CD4-positive, alpha-beta T cell treated with Interleukin-10 for 1 hour (primary cell): ENCODE results near the gene SULT1A2.
"Not testable (repeated sequence)": the region's sequence is repeated elsewhere in the genome, so short reads cannot be mapped to it uniquely, and the experiment has no call there.

Experiments used
- DNase-seq: peaks from one replicate; pipeline ENCODE4 v3.0.0-alpha.2; 2020

The SULT1A2 gene

GRCh38 chr16:28554634-28555423, 42.0 kb downstream of the SULT1A2 start:
- no peak for DNase-seq

- peak; percentile 95 for DNase-seq
Observed at GRCh38 chr16:28553776-28554633, 42.8 kb downstream of the SULT1A2 start, which contains the start of gene SGF29. TSS of gene SGF29 (plus strand) at chr16:28553920. CDS start at chr16:28581070, 27,150 bp downstream.

- peak; percentile 59 for DNase-seq
Observed at GRCh38 chr16:28549301-28549899, 47.5 kb downstream of the SULT1A2 start.

- DNase-seq, result no peak
Observed at GRCh38 chr16:28548306-28548802, 48.5 kb downstream of the SULT1A2 start.

GRCh38 chr16:28546626-28547025, 50.2 kb downstream of the SULT1A2 start:
- DNase-seq, result no peak

GRCh38 chr16:28545964-28546363, 50.9 kb downstream of the SULT1A2 start:
- DNase-seq, result not testable (repeated sequence)

- DNase-seq, result no peak
Observed at GRCh38 chr16:28544998-28545397, 51.9 kb downstream of the SULT1A2 start.

- peak; percentile 14 for DNase-seq
Observed at GRCh38 chr16:28543072-28543471, 53.8 kb downstream of the SULT1A2 start.

GRCh38 chr16:28542646-28543045, 54.2 kb downstream of the SULT1A2 start:
- no peak for DNase-seq
